ENCODE data around the gene KCNA2.

DNA sequence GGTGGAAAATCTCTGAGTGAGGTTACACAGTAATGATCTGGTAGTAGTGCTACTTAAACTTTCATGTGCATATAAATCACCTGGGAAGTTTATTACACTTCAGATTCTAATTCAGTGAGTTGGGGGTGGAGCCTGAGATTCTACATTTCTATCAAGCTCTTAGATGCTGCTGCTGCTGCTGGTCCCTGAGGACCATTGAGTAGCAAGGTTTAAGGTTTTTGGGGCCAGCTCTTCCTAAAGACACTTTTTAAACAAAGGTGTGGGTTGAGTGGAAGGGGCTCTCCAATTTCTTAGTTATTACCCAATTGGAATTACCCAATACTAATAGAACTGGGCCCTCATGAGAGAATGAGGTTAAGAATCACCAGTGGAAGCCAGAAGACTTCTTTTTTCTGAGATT lies 39.1 kb upstream of the KCNA2 start:
- TF ChIP-seq, protein P1, sequence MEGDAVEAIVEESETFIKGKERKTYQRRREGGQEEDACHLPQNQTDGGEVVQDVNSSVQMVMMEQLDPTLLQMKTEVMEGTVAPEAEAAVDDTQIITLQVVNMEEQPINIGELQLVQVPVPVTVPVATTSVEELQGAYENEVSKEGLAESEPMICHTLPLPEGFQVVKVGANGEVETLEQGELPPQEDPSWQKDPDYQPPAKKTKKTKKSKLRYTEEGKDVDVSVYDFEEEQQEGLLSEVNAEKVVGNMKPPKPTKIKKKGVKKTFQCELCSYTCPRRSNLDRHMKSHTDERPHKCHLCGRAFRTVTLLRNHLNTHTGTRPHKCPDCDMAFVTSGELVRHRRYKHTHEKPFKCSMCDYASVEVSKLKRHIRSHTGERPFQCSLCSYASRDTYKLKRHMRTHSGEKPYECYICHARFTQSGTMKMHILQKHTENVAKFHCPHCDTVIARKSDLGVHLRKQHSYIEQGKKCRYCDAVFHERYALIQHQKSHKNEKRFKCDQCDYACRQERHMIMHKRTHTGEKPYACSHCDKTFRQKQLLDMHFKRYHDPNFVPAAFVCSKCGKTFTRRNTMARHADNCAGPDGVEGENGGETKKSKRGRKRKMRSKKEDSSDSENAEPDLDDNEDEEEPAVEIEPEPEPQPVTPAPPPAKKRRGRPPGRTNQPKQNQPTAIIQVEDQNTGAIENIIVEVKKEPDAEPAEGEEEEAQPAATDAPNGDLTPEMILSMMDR (optimal IDR thresholded peaks at IDR 0.05 in 1 of 3, IDR thresholded peaks at IDR 0.05 in 1 of 3, conservative IDR thresholded peaks at IDR 0.05 in 1 of 3; ENCODE audit: extremely low read depth in 1 of 3, insufficient read depth in 2 of 3, low read length in 3 of 3) = no peak
- no peak for TF ChIP-seq EZH2 (IDR thresholded peaks at IDR 0.05; ENCODE audit: low read length)

All from keratinocyte (primary cell).